Effector CD4-positive, alpha-beta T cell (primary cell): ENCODE results near the gene CRIM1.

Experiments used
- DNase-seq: peaks from one replicate; pipeline ENCODE4 v3.0.0-alpha.2; 2020

The CRIM1 gene

GRCh38 chr2:36526226-36526625 is 170.6 kb downstream of the CRIM1 start:
- DNase-seq = no peak

- DNase-seq = no peak
These were observed 172.7 kb downstream of the CRIM1 start for GRCh38 chr2:36528274-36528673.

- DNase-seq = no peak
These were observed 173.3 kb downstream of the CRIM1 start for GRCh38 chr2:36528766-36529392.

- no peak for DNase-seq
These were observed 174.8 kb downstream of the CRIM1 start for GRCh38 chr2:36530178-36530982.

- DNase-seq = no peak
These were observed 175.4 kb downstream of the CRIM1 start for GRCh38 chr2:36530983-36531354.

- DNase-seq = no peak
These were observed 178.8 kb downstream of the CRIM1 start for GRCh38 chr2:36534275-36534799.

GRCh38 chr2:36535099-36535498 is 179.5 kb downstream of the CRIM1 start:
- DNase-seq = no peak

GRCh38 chr2:36536776-36537175 is 181.2 kb downstream of the CRIM1 start:
- DNase-seq = no peak

- no peak for DNase-seq
These were observed 182.8 kb downstream of the CRIM1 start for GRCh38 chr2:36538335-36538734.

GRCh38 chr2:36539631-36540030 is 184.1 kb downstream of the CRIM1 start:
- DNase-seq = no peak

GRCh38 chr2:36540986-36541754 is 185.6 kb downstream of the CRIM1 start:
- DNase-seq = no peak

GRCh38 chr2:36541891-36542595 is 186.5 kb downstream of the CRIM1 start:
- no peak for DNase-seq

GRCh38 chr2:36544638-36545338 is 189.2 kb downstream of the CRIM1 start:
- no peak for DNase-seq

- DNase-seq = no peak
These were observed 190.4 kb downstream of the CRIM1 start for GRCh38 chr2:36545871-36546416.

- DNase-seq = no peak
These were observed 192.3 kb downstream of the CRIM1 start for GRCh38 chr2:36547906-36548305.

GRCh38 chr2:36549165-36549574 is 193.6 kb downstream of the CRIM1 start:
- DNase-seq = no peak

GRCh38 chr2:36550006-36550405 is 194.4 kb downstream of the CRIM1 start:
- no peak for DNase-seq

- DNase-seq = no peak
These were observed 198.1 kb downstream of the CRIM1 start for GRCh38 chr2:36553683-36554082.

GRCh38 chr2:36554531-36554930 is 199.0 kb downstream of the CRIM1 start:
- no peak for DNase-seq

- no peak for DNase-seq
These were observed 200.2 kb downstream of the CRIM1 start for GRCh38 chr2:36555789-36556188.

GRCh38 chr2:36556842-36557241 is 201.3 kb downstream of the CRIM1 start:
- DNase-seq = no peak
